Stomach (tissue), 4 donors: ENCODE measurements around the gene EIF3M.
A peak's percentile ranks its signal among the peaks of the same experiment; 100 is the strongest.

Experiments
- CTCF ChIP-seq, 7 experiments: fragments of 450-650 bp in 4 of 7; fragments of 200-600 bp in 3 of 7; sonication (generic) in 3 of 7; IDR thresholded peaks; one replicate each; pipeline ENCODE4 v1.5.1; 2016 to 2019; ENCODE audit warnings: antibody characterized with exemption in 7 of 7, control low read depth in 2 of 7, mild to moderate bottlenecking in 1 of 7
- EP300 ChIP-seq: sonication (generic); formaldehyde crosslinking; IDR thresholded peaks from one replicate; pipeline ENCODE4 v1.6.1; 2017; ENCODE audit warnings: antibody characterized with exemption
- POLR2A ChIP-seq, 4 donors: fragments of 450-650 bp; IDR thresholded peaks; one replicate each; pipeline ENCODE4 v1.6.1; 2016; ENCODE audit warnings: antibody characterized with exemption in 4 of 4, control low read depth in 2 of 4, mild to moderate bottlenecking in 1 of 4, moderate library complexity in 1 of 4
- POLR2AphosphoS5 ChIP-seq, 3 donors: sonication (generic); formaldehyde crosslinking; IDR thresholded peaks; one replicate each; pipeline ENCODE4 v1.6.1; 2016; ENCODE audit warnings: antibody characterized with exemption in 3 of 3

- peak in 1 of 4 donors; percentile 20 for TF ChIP-seq POLR2A (IDR thresholded peaks at IDR 0.05)
- TF ChIP-seq CTCF (IDR thresholded peaks at IDR 0.05) = no peak
- TF ChIP-seq POLR2AphosphoS5 (IDR thresholded peaks at IDR 0.05) = peak; percentile 63 to 95 (median 89)
- no peak for TF ChIP-seq EP300
These were observed at the start of gene EIF3M for GRCh38 chr11:32583459-32584271.
